HG03045 (cell line): ENCODE data around the gene PCDHGB2.
"Not testable (repeated sequence)": the region's sequence is repeated elsewhere in the genome, so short reads cannot be mapped to it uniquely, and the experiment has no call there.

Source experiments
- ATAC-seq: cut with Tn5 transposase; IDR thresholded peaks from one replicate; pipeline ENCODE4 v1.9.1; 2021; ENCODE audit warnings: mild to moderate bottlenecking, moderate library complexity; ENCODE audit not compliant: unreplicated experiment

The PCDHGB2 gene

GRCh38 chr5:141349917-141350619 is 9.7 kb upstream of the PCDHGB2 start, which contains the start of gene PCDHGB1:
PCDHGB1 (plus strand) TSS chr5:141350099; CDS start chr5:141350261, 162 bp downstream.
- no peak for ATAC-seq

GRCh38 chr5:141351591-141351990 is 8.2 kb upstream of the PCDHGB2 start:
- ATAC-seq, result no peak

GRCh38 chr5:141354900-141355469 is 4.8 kb upstream of the PCDHGB2 start, which contains the start of gene PCDHGA4:
PCDHGA4 (plus strand) TSS chr5:141355021; CDS start chr5:141355108, 87 bp downstream.
- no peak for ATAC-seq

GRCh38 chr5:141355641-141356040 is 4.2 kb upstream of the PCDHGB2 start:
- ATAC-seq, result no peak

- no peak for ATAC-seq
Measured at GRCh38 chr5:141356133-141356532, 3.7 kb upstream of the PCDHGB2 start.

- no peak for ATAC-seq
Measured at GRCh38 chr5:141356950-141357349, 2.8 kb upstream of the PCDHGB2 start.

GRCh38 chr5:141360685-141361084 is 891 bp downstream of the PCDHGB2 start:
- no peak for ATAC-seq

DNA sequence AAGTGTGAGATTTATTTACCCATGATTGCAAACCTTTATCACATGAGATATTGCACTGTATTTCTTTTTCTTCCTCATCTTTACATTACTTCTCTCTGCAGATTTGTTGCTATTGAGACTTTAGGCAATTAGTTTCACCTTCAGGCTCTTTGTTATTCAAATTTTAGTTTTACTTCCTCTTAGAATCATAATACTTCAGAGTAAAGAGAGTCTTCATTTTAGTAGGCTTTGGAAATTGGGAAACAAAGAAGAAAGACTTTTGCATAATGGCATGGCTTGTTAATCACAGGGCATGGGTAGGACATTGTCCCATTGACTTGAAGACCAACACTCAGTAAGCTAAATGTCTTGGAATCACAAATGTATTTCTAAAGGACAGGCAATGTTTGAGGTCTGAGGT is 2.9 kb downstream of the PCDHGB2 start:
- ATAC-seq, result no peak

GRCh38 chr5:141363952-141364660 is 4.3 kb downstream of the PCDHGB2 start, which contains the start of gene PCDHGA5:
PCDHGA5 (plus strand) TSS chr5:141364162; CDS start chr5:141364331, 169 bp downstream.
- ATAC-seq, result no peak

DNA sequence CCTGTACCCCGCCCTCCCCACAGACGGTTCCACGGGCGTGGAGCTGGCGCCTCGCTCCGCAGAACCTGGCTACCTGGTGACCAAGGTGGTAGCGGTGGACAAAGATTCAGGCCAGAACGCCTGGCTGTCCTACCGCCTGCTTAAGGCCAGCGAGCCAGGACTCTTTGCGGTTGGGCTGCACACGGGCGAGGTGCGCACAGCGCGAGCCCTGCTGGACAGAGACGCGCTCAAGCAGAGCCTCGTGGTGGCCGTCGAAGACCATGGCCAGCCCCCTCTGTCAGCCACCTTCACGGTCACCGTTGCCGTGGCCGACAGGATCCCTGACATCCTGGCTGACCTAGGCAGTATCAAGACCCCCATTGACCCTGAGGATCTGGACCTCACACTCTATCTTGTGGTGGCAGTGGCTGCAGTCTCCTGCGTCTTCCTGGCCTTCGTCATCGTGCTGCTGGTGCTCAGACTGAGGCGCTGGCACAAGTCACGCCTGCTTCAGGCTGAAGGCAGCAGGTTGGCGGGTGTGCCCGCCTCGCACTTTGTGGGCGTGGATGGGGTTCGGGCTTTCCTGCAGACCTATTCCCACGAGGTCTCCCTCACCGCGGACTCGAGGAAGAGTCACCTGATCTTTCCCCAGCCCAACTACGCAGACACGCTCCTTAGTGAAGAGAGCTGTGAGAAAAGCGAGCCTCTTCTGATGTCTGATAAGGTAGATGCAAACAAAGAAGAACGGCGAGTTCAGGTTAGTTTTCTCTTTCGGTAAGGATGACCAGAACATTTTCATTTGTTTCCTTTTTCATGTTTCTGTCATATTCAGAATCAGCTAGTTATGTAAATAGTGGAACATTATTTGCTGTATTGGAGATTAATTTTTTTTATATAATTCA is 6.5 kb downstream of the PCDHGB2 start:
- no peak for ATAC-seq

- peak; percentile 61 for ATAC-seq
Measured at GRCh38 chr5:141369994-141370848, 10.4 kb downstream of the PCDHGB2 start, which contains the start of gene PCDHGB3. PCDHGB3 (plus strand) TSS chr5:141370242; CDS start chr5:141370395, 153 bp downstream.

- ATAC-seq, result no peak
Measured at GRCh38 chr5:141371572-141372475, 12.0 kb downstream of the PCDHGB2 start.

DNA sequence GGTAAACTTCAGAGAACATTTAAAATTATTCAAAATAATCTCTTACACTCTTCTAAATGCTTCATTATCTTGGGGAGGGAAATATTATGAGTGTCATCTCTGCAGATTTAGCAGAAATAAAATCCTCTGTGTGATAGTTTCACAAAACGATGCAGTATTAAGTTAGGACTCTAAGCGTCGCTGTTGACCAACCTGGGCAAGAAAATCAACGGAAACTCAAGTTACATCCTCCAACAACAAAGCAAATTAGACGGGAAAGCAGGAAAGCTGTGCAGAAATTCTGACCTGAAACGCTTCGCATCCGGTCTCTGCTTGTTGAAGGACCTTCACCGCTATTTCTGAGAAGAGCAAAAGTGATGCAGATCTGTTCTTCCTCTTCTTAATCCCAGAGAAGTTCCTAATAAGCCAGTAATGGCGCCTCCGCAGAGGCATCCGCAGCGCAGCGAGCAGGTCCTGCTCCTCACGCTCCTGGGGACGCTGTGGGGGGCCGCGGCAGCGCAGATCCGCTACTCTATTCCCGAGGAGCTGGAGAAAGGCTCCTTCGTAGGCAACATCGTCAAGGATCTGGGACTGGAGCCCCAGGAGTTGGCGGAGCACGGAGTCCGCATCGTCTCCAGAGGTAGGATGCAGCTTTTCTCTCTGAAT is 14.0 kb downstream of the PCDHGB2 start, which contains the start of gene PCDHGA6:
PCDHGA6 (plus strand) TSS at position 219 of the 645 bp plus-strand sequence; CDS start at position 412, 193 bp downstream.
- ATAC-seq, result no peak

DNA sequence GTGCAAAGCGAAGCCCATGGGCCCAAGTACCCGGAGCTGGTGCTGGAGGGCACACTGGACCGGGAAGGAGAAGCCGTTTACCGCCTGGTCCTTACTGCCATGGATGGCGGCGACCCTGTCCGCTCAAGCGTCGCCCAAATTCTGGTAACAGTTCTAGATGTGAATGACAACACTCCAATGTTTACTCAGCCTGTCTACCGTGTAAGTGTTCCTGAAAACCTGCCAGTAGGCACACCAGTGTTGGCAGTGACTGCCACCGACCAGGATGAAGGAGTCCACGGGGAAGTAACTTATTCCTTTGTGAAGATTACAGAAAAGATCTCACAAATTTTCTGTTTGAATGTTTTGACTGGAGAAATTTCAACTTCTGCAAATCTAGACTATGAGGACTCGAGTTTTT is 14.8 kb downstream of the PCDHGB2 start:
- ATAC-seq, result no peak

DNA sequence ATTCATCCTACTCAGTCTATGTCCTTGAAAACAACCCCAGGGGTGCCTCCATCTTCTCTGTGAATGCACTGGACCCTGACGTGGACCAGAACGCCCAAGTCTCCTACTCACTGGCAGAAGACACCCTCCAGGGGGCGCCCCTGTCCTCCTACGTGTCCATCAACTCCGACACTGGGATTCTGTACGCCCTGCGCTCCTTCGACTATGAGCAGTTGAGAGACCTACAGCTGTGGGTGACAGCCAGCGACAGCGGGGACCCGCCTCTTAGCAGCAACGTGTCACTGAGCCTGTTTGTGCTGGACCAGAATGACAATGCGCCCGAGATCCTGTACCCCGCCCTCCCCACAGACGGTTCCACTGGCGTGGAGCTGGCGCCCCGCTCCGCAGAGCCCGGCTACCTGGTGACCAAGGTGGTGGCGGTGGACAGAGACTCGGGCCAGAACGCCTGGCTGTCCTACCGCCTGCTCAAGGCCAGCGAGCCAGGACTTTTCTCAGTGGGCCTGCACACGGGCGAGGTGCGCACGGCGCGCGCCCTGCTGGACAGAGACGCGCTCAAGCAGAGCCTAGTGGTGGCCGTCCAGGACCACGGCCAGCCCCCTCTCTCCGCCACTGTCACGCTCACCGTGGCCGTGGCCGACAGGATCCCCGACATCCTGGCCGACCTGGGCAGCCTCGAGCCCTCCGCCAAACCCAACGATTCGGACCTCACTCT is 15.8 kb downstream of the PCDHGB2 start:
- ATAC-seq, result not testable (repeated sequence)

DNA sequence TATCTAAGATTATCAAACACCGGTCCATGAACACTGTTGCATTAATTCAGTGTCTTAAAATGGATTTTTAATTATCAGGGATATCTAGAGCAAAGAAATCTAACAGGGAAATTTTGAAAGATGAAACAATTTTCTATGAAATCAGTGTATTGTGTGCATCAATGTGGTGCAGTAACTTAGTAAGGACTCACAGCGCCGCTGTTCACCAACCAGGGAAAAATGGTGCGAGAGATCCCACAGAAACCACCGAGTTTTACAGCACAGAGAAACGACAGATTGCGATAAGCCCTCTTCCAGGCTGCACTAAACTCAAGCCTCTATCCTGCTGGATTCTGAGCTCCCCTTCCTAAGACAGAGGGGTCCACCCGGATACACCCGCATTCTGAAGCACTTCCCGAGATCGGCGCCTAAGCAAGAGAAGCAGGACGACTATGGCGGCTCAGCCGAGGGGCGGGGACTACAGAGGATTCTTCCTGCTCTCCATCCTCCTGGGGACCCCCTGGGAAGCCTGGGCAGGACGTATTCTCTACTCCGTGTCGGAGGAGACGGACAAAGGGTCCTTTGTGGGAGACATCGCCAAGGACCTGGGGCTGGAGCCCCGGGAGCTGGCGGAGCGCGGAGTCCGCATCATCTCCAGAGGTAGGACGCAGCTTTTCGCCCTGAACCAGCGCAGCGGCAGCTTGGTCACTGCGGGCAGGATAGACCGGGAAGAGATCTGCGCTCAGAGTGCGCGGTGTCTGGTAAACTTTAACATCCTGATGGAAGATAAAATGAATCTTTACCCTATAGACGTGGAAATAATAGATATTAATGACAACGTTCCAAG is 22.9 kb downstream of the PCDHGB2 start, which contains the start of gene PCDHGA7:
PCDHGA7 (plus strand) TSS at position 274 of the 826 bp plus-strand sequence; CDS start at position 432, 158 bp downstream.
- ATAC-seq, result no peak
